Measurements from ENCODE around the gene TMTC4.
"Not testable (repeated sequence)": the region's sequence is repeated elsewhere in the genome, so short reads cannot be mapped to it uniquely, and the experiment has no call there.

Gene TMTC4

GRCh38 chr13:100589178-100589725 lies 85.3 kb downstream of the TMTC4 start:
- DNase-seq (ENCODE audit: low read depth in 2 of 3, low spot score in 1 of 3): no peak

- peak; percentile 66 to 81 (median 75) for DNase-seq (ENCODE audit: low read depth in 2 of 3, low spot score in 1 of 3)
Measured at GRCh38 chr13:100588331-100589177, 86.0 kb downstream of the TMTC4 start, which contains the start of gene GGACT. TSS of gene GGACT (minus strand) at chr13:100588789. CDS start at chr13:100532591, 56,198 bp downstream.

- DNase-seq (ENCODE audit: low read depth in 2 of 3, low spot score in 1 of 3): no peak
Measured at GRCh38 chr13:100584896-100585295, 89.7 kb downstream of the TMTC4 start.

GRCh38 chr13:100581504-100581903 lies 93.1 kb downstream of the TMTC4 start:
- DNase-seq (ENCODE audit: low read depth in 2 of 3, low spot score in 1 of 3): no peak

- DNase-seq (ENCODE audit: low read depth in 2 of 3, low spot score in 1 of 3): no peak
Measured at GRCh38 chr13:100581030-100581429, 93.6 kb downstream of the TMTC4 start.

GRCh38 chr13:100580045-100580444 lies 94.5 kb downstream of the TMTC4 start:
- no peak for DNase-seq (ENCODE audit: low read depth in 2 of 3, low spot score in 1 of 3)

GRCh38 chr13:100577239-100577638 lies 97.4 kb downstream of the TMTC4 start:
- not testable (repeated sequence) for DNase-seq (ENCODE audit: low read depth in 2 of 3, low spot score in 1 of 3)

GRCh38 chr13:100573121-100573520 lies 101.5 kb downstream of the TMTC4 start:
- peak; percentile 38 to 69 (median 68) for DNase-seq (ENCODE audit: low read depth in 2 of 3, low spot score in 1 of 3)

GRCh38 chr13:100566543-100566942 lies 108.1 kb downstream of the TMTC4 start:
- DNase-seq (ENCODE audit: low read depth in 2 of 3, low spot score in 1 of 3): no peak

- DNase-seq (ENCODE audit: low read depth in 2 of 3, low spot score in 1 of 3): no peak
Measured at GRCh38 chr13:100565286-100565685, 109.3 kb downstream of the TMTC4 start.

- DNase-seq (ENCODE audit: low read depth in 2 of 3, low spot score in 1 of 3): no peak
Measured at GRCh38 chr13:100564444-100565223, 110.0 kb downstream of the TMTC4 start.

- no peak for DNase-seq (ENCODE audit: low read depth in 2 of 3, low spot score in 1 of 3)
Measured at GRCh38 chr13:100563779-100564178, 110.8 kb downstream of the TMTC4 start.

GRCh38 chr13:100561599-100562204 lies 112.9 kb downstream of the TMTC4 start:
- DNase-seq (ENCODE audit: low read depth in 2 of 3, low spot score in 1 of 3): no peak

GRCh38 chr13:100561158-100561499 lies 113.5 kb downstream of the TMTC4 start:
- no peak for DNase-seq (ENCODE audit: low read depth in 2 of 3, low spot score in 1 of 3)

- no peak for DNase-seq (ENCODE audit: low read depth in 2 of 3, low spot score in 1 of 3)
Measured at GRCh38 chr13:100560498-100561157, 114.0 kb downstream of the TMTC4 start.

- DNase-seq (ENCODE audit: low read depth in 2 of 3, low spot score in 1 of 3): no peak
Measured at GRCh38 chr13:100559886-100560285, 114.7 kb downstream of the TMTC4 start.

All from stimulated activated CD4-positive, alpha-beta T cell treated with anti-CD3 and anti-CD28 coated beads, Interleukin-12 subunit alpha, Interleukin-12 subunit beta, amount 100 ng/mL, for 48 hours (primary cell).